HG02678 (cell line): Measurements from ENCODE around the gene SAMD4A.

Source experiments
- ATAC-seq: cut with Tn5 transposase; IDR thresholded peaks from one replicate; pipeline ENCODE4 v1.9.1; 2021; ENCODE audit warnings: mild to moderate bottlenecking, moderate library complexity; ENCODE audit not compliant: unreplicated experiment

The SAMD4A gene

GRCh38 chr14:54814076-54814475 is 247.1 kb downstream of the SAMD4A start:
- ATAC-seq: no peak

- ATAC-seq: no peak
Observed at GRCh38 chr14:54815016-54815415, 248.1 kb downstream of the SAMD4A start.

- ATAC-seq: no peak
Observed at GRCh38 chr14:54815515-54815914, 248.6 kb downstream of the SAMD4A start.

- no peak for ATAC-seq
Observed at GRCh38 chr14:54816450-54816849, 249.5 kb downstream of the SAMD4A start.

- no peak for ATAC-seq
Observed at GRCh38 chr14:54817506-54817905, 250.6 kb downstream of the SAMD4A start.

- ATAC-seq: no peak
Observed at GRCh38 chr14:54818201-54819133, 251.5 kb downstream of the SAMD4A start.

GRCh38 chr14:54822685-54823084 is 255.8 kb downstream of the SAMD4A start:
- no peak for ATAC-seq

GRCh38 chr14:54823757-54824549 is 257.0 kb downstream of the SAMD4A start:
- ATAC-seq: no peak

GRCh38 chr14:54828037-54828436 is 261.1 kb downstream of the SAMD4A start:
- no peak for ATAC-seq

- ATAC-seq: no peak
Observed at GRCh38 chr14:54829486-54830224, 262.7 kb downstream of the SAMD4A start.

GRCh38 chr14:54830650-54831049 is 263.7 kb downstream of the SAMD4A start:
- no peak for ATAC-seq

GRCh38 chr14:54834081-54834480 is 267.2 kb downstream of the SAMD4A start:
- no peak for ATAC-seq

GRCh38 chr14:54834727-54835126 is 267.8 kb downstream of the SAMD4A start:
- no peak for ATAC-seq

GRCh38 chr14:54836231-54836630 is 269.3 kb downstream of the SAMD4A start:
- ATAC-seq: no peak

GRCh38 chr14:54837508-54838149 is 270.7 kb downstream of the SAMD4A start:
- ATAC-seq: no peak

- ATAC-seq: no peak
Observed at GRCh38 chr14:54838931-54839512, 272.1 kb downstream of the SAMD4A start.

GRCh38 chr14:54839701-54840119 is 272.8 kb downstream of the SAMD4A start:
- ATAC-seq: no peak

GRCh38 chr14:54840336-54840735 is 273.4 kb downstream of the SAMD4A start:
- no peak for ATAC-seq

GRCh38 chr14:54840798-54841197 is 273.9 kb downstream of the SAMD4A start:
- no peak for ATAC-seq
